ENCODE results near the gene ELAPOR1.

Gene ELAPOR1, protein sequence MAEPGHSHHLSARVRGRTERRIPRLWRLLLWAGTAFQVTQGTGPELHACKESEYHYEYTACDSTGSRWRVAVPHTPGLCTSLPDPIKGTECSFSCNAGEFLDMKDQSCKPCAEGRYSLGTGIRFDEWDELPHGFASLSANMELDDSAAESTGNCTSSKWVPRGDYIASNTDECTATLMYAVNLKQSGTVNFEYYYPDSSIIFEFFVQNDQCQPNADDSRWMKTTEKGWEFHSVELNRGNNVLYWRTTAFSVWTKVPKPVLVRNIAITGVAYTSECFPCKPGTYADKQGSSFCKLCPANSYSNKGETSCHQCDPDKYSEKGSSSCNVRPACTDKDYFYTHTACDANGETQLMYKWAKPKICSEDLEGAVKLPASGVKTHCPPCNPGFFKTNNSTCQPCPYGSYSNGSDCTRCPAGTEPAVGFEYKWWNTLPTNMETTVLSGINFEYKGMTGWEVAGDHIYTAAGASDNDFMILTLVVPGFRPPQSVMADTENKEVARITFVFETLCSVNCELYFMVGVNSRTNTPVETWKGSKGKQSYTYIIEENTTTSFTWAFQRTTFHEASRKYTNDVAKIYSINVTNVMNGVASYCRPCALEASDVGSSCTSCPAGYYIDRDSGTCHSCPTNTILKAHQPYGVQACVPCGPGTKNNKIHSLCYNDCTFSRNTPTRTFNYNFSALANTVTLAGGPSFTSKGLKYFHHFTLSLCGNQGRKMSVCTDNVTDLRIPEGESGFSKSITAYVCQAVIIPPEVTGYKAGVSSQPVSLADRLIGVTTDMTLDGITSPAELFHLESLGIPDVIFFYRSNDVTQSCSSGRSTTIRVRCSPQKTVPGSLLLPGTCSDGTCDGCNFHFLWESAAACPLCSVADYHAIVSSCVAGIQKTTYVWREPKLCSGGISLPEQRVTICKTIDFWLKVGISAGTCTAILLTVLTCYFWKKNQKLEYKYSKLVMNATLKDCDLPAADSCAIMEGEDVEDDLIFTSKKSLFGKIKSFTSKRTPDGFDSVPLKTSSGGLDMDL

DNA sequence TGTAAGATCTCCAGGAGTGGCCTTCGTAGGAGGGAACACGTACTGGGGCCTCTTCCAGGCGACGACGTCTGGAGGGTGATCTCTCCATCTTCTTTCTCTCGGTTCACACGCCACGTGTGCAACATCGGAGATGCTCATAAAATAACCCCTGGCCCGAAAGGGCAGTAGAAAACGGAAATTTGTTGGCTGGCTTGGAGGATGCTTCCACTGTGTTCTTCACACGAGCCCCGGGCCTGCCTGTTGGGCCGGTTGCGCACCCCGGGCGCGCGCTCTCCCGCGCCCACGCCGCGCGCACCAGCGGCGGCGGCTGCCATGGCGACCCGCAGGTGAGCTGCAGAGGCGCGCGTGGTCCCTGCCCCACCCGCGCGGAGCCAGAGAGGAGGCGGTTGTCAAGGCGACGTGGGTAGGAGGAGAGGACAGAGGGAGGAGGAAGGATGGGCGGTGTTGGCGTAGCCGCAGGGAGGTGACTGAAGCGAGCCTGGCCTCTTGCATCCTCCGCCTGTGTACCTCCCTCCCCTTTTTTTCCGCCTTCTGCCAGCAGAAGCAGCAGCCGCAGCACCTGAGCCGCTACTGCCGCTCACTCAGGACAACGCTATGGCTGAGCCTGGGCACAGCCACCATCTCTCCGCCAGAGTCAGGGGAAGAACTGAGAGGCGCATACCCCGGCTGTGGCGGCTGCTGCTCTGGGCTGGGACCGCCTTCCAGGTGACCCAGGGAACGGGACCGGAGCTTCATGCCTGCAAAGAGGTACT, at the start of gene ELAPOR1:
Gene ELAPOR1 (plus strand): TSS at position 526 of the 752 bp plus-strand sequence. CDS start 69 bp downstream, at position 595.
- peak within 1 kb of the TSS; percentile 37 for H3K4me3 ChIP-seq (ENCODE audit: low read depth, low read length)
- TF ChIP-seq, protein P1, sequence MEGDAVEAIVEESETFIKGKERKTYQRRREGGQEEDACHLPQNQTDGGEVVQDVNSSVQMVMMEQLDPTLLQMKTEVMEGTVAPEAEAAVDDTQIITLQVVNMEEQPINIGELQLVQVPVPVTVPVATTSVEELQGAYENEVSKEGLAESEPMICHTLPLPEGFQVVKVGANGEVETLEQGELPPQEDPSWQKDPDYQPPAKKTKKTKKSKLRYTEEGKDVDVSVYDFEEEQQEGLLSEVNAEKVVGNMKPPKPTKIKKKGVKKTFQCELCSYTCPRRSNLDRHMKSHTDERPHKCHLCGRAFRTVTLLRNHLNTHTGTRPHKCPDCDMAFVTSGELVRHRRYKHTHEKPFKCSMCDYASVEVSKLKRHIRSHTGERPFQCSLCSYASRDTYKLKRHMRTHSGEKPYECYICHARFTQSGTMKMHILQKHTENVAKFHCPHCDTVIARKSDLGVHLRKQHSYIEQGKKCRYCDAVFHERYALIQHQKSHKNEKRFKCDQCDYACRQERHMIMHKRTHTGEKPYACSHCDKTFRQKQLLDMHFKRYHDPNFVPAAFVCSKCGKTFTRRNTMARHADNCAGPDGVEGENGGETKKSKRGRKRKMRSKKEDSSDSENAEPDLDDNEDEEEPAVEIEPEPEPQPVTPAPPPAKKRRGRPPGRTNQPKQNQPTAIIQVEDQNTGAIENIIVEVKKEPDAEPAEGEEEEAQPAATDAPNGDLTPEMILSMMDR (IDR thresholded peaks at IDR 0.05; ENCODE audit: borderline replicate concordance, insufficient read depth, low read depth, low read length): no peak

DNA sequence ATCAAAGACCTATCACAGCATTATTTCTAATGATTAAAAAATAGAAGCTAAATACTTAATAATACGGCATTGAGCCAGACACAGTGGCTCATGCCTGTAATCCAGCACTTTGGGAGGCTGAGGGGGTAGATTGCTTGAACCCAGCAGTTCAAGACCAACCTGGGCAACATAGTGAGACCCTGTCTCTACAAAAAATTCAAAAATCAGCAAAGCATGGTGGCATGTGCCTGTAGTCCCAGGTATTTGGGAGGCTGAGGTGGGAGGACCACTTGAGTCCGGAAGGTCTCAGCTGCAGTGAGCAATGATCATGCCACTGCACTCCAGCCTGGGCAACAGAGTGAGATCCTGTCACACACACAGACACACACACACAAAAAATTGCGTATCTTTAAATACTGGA, 48.8 kb upstream of the ELAPOR1 start:
- H3K4me3 ChIP-seq (ENCODE audit: low read depth, low read length): no peak overlapping the region
- TF ChIP-seq, protein P1 (IDR thresholded peaks at IDR 0.05; ENCODE audit: borderline replicate concordance, insufficient read depth, low read depth, low read length): no peak

DNA sequence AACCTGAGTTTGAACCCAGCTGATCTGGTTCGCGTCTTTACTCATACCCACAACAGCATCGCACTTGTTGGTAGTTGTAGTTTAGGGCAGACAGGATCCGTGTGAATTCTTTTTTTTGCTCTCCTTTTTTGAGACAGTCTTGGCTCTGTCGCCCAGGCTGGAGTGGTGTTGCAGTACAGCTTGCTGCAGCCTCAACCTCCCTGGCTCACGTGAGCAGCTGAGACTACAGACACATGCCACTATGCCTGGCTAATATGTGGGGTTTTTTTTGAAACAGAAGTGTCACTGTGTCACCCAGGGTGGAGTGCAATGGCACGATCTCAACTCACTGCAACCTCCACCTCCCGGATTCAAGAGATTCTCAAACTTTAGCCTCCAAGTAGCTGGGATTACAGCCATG, 46.0 kb upstream of the ELAPOR1 start:
- TF ChIP-seq, protein P1 (IDR thresholded peaks at IDR 0.05; ENCODE audit: borderline replicate concordance, insufficient read depth, low read depth, low read length): no peak
- no peak overlapping the region for H3K4me3 ChIP-seq (ENCODE audit: low read depth, low read length)

DNA sequence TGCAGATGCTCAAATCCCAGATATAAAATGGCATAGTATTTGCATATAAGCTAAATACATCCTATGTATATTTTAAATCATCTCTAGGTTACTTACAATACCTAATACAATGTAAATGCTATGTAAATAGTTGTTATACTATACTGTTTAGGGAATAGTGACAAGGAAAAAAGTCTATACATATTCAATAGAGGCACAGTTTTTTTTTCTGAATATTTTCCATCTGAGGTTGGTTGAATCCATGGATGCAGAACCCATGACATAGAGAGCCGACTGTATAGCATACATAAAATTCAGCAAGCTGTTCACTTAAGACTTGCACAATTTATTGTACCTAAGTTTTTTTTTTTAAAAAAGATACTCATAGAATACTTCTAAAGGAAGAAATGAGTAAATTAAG, 44.6 kb upstream of the ELAPOR1 start:
- TF ChIP-seq, protein P1 (IDR thresholded peaks at IDR 0.05; ENCODE audit: borderline replicate concordance, insufficient read depth, low read depth, low read length): no peak
- H3K4me3 ChIP-seq (ENCODE audit: low read depth, low read length): no peak overlapping the region

DNA sequence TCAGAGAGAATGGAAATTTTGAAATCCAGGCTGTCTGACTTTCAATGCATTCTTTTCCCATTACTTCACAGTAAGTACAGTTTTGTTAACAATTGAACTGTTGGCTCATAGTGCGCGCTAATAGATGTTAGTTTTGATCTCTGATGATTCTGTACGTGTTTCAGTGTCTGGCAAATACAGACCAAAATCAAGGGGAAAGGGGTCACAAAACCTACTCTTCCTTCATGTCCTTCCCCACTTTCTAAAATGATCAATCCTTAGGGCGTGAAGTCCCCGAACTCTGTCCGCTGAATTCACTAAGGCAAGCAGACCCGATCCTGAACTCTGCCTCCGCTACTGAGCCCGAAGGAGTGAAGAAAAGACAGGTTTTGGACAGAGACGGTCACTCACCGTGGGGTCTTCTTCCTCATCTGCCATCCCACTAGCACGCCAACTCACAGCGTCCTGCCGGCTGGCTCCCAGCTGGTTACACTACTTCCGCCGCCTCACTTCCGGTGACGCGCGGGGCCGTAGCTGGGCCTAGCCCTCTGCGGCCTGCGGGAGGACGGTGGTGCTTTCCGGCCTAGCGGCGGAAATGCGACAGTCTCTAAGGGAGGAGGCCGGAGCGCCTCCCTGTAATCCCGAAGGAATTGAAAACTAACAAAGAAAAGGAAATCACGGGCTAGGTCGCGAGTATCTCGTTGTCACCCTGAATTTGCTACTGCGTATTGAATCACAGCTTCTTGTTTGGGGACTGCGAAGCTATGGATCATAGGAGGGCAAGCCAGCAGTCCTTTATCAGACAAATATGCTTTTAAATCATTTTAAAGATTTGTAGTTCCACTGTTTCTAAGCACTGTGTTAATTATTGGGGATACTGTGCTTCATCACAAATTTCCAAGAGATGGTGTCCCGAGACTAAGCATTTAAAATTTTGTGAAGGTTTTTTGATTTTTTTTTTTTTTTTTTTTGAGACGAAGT, 38.1 kb upstream of the ELAPOR1 start, which contains the start of gene TAF13:
Gene TAF13 (minus strand): TSS at position 473 of the 960 bp plus-strand sequence. CDS start 56 bp downstream, at position 417.
- peak within 1 kb of the TSS; percentile 68 for H3K4me3 ChIP-seq (ENCODE audit: low read depth, low read length)
- TF ChIP-seq, protein P1 (IDR thresholded peaks at IDR 0.05; ENCODE audit: borderline replicate concordance, insufficient read depth, low read depth, low read length): 0 out of 2 replicates have a peak, but pooled peaks have one; percentile 9

All from GM12875 (cell line).